Smooth muscle cell (in vitro differentiated cells): ENCODE results near the gene UQCRQ. TPM values are rescaled to one million over a fixed set of nuclear protein-coding genes. Genes with fewer than 3 reads are reported as not detected.

Source experiments
- DNase-seq: peaks from one replicate; lab custom pipeline; 2025; ENCODE audit not compliant: unreplicated experiment; lab: John Stamatoyannopoulos, UW
- H2AFZ ChIP-seq: fragments of 200-600 bp; sonication (generic); 2 replicates; pipeline ENCODE4 v1.6.0; 2016; ENCODE audit warnings: antibody characterized with exemption, low read depth, mild to moderate bottlenecking
- H3F3A ChIP-seq: fragments of 200-600 bp; sonication (generic); 2 replicates; pipeline ENCODE4 v1.6.0; 2017; ENCODE audit warnings: antibody characterized with exemption, low read depth
- H3K27ac ChIP-seq: fragments of 200-600 bp; sonication (generic); 2 replicates; pipeline ENCODE4 v1.5.1; 2016; ENCODE audit warnings: low read depth, mild to moderate bottlenecking
- H3K27me3 ChIP-seq: fragments of 200-600 bp; sonication (generic); 2 replicates; pipeline ENCODE4 v1.6.1; 2016; ENCODE audit warnings: low read depth, mild to moderate bottlenecking
- H3K36me3 ChIP-seq: fragments of 200-600 bp; sonication (generic); 2 replicates; pipeline ENCODE4 v1.5.1; 2016; ENCODE audit warnings: low read depth
- H3K4me1 ChIP-seq: fragments of 200-600 bp; sonication (generic); 2 replicates; pipeline ENCODE4 v1.5.1; 2016; ENCODE audit warnings: low read depth
- H3K4me2 ChIP-seq: fragments of 200-600 bp; sonication (generic); 2 replicates; pipeline ENCODE4 v1.6.0; 2016; ENCODE audit warnings: mild to moderate bottlenecking
- H3K4me3 ChIP-seq: fragments of 200-600 bp; sonication (generic); 2 replicates; pipeline ENCODE4 v1.5.1; 2016; ENCODE audit warnings: mild to moderate bottlenecking
- H3K79me2 ChIP-seq: fragments of 200-600 bp; sonication (generic); 2 replicates; pipeline ENCODE4 v1.6.0; 2016; ENCODE audit warnings: low read depth, mild to moderate bottlenecking
- H3K9ac ChIP-seq: fragments of 200-600 bp; sonication (generic); 2 replicates; pipeline ENCODE4 v1.6.0; 2016; ENCODE audit warnings: low read depth
- H3K9me3 ChIP-seq: fragments of 200-600 bp; sonication (generic); replicated peaks from 2 replicates; pipeline ENCODE4 v1.5.1; 2016; ENCODE audit warnings: low read depth
- H4K20me1 ChIP-seq: fragments of 200-600 bp; sonication (generic); 2 replicates; pipeline ENCODE4 v1.6.0; 2016; ENCODE audit warnings: low read depth
- CTCF ChIP-seq: fragments of 200-600 bp; sonication (generic); IDR thresholded peaks from 2 replicates; pipeline ENCODE4 v1.5.1; 2017; ENCODE audit warnings: borderline replicate concordance, mild to moderate bottlenecking, antibody characterized with exemption; ENCODE audit not compliant: insufficient read depth, poor library complexity, severe bottlenecking
- WGBS: methylation state at CpG from one replicate; pipeline ENCODE4 v1.1.7; 2016; ENCODE audit warnings: low lambda C conversion rate; 5-methylcytosine and 5-hydroxymethylcytosine counted together
- polyA plus RNA-seq: library from polyadenylated mRNA; unstranded; fragments of >200 nt; fragmentation: Nextera tagmentation; extraction: Ambion mirVana; gene quantifications from 2 replicates; pipeline ENCODE4 v1.2.1, GENCODE V29; 2016
- total RNA-seq: library from RNA; depleted of rRNA; stranded (reverse); fragments of >200 nt; gene quantifications from 2 replicates; pipeline ENCODE4 v1.2.3, GENCODE V29; 2014

Gene UQCRQ
- total and polyA plus RNA-seq, 2 experiments from 2014 or later, result 137 to 1,128 TPM

GRCh38 chr5:132839426-132840301 is 26.8 kb upstream of the UQCRQ start:
- H3K36me3 ChIP-seq, result no peaks in the 10 kb centered on the region
- no peaks in the 10 kb centered on the region for H3F3A ChIP-seq
- H3K79me2 ChIP-seq, result no peaks in the 10 kb centered on the region
- 52% methylated on average over 8 of the region's 8 CpGs for WGBS
- H3K9me3 ChIP-seq, result no peaks in the 10 kb centered on the region
- no peak for DNase-seq
- peak overlapping the region; percentile 30 for H3K4me2 ChIP-seq
- H3K4me3 ChIP-seq, result no peak overlapping the region
- peak overlapping the region; percentile 16 for H3K9ac ChIP-seq
- no peaks in the 10 kb centered on the region for H3K27me3 ChIP-seq
- H4K20me1 ChIP-seq, result no peaks in the 10 kb centered on the region
- H3K27ac ChIP-seq, result peak overlapping the region; percentile 58
- TF ChIP-seq CTCF, result no peak
- peak overlapping the region; percentile 74 for H2AFZ ChIP-seq
- H3K4me1 ChIP-seq, result peaks cover 12% of the 10 kb centered on the region

- Histone ChIP-seq H4K20me1 (no peaks in the 10 kb centered on the region), H3K4me1 (peaks cover 12% of the 10 kb centered on the region), H2AFZ (peak overlapping the region; percentile 74), H3K9ac (peak overlapping the region; percentile 16), H3K36me3 (no peaks in the 10 kb centered on the region), H3K79me2 (no peaks in the 10 kb centered on the region), H3K9me3 (no peaks in the 10 kb centered on the region), H3K27me3 (no peaks in the 10 kb centered on the region), H3K27ac (peak overlapping the region; percentile 58), H3K4me2 (peak overlapping the region; percentile 30), H3K4me3 (no peak overlapping the region), H3F3A (no peaks in the 10 kb centered on the region)
- TF ChIP-seq CTCF, result no peak
- DNase-seq, result no peak
- WGBS, result 92% methylated on average over 3 of the region's 3 CpGs
Observed at GRCh38 chr5:132840313-132840712, 26.1 kb upstream of the UQCRQ start.

- no peaks in the 10 kb centered on the region for H3K79me2 ChIP-seq
- H3F3A ChIP-seq, result no peaks in the 10 kb centered on the region
- 83% methylated on average over 1 of the region's 1 CpG for WGBS
- no peak overlapping the region for H3K4me2 ChIP-seq
- H4K20me1 ChIP-seq, result no peaks in the 10 kb centered on the region
- no peaks in the 10 kb centered on the region for H3K27me3 ChIP-seq
- peaks cover 12% of the 10 kb centered on the region for H3K4me1 ChIP-seq
- no peaks in the 10 kb centered on the region for H3K9me3 ChIP-seq
- no peak overlapping the region for H3K9ac ChIP-seq
- no peak overlapping the region for H3K27ac ChIP-seq
- H2AFZ ChIP-seq, result no peak overlapping the region
- H3K4me3 ChIP-seq, result no peak overlapping the region
- no peaks in the 10 kb centered on the region for H3K36me3 ChIP-seq
- no peak for DNase-seq
- no peak for TF ChIP-seq CTCF
Observed at GRCh38 chr5:132840896-132841295, 25.5 kb upstream of the UQCRQ start.
